HG03103 (cell line): ENCODE data around the gene PRR18.
A peak's percentile ranks its signal among the peaks of the same experiment; 100 is the strongest.

Experiments
- ATAC-seq: cut with Tn5 transposase; IDR thresholded peaks from one replicate; pipeline ENCODE4 v1.9.1; 2021; ENCODE audit warnings: low read depth; ENCODE audit not compliant: unreplicated experiment

Gene PRR18

DNA sequence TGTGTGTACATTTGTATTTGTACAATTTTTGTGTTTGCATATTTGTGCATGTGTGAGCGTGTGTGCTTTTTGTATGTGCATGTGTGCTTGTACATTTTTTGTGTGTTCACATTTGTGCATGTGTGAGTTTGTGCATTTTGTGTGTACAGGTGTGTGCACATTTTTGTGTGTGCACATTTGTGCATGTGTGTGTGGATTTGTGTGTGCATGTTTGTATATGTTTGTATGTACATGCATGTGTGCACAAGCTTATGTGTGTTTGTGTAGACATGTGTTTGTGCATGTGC, 28.9 kb downstream of the PRR18 start:
- ATAC-seq, result no peak

- no peak for ATAC-seq
These were observed 29.4 kb downstream of the PRR18 start for GRCh38 chr6:166278579-166279392.

GRCh38 chr6:166277892-166278578, 30.2 kb downstream of the PRR18 start:
- ATAC-seq, result no peak

DNA sequence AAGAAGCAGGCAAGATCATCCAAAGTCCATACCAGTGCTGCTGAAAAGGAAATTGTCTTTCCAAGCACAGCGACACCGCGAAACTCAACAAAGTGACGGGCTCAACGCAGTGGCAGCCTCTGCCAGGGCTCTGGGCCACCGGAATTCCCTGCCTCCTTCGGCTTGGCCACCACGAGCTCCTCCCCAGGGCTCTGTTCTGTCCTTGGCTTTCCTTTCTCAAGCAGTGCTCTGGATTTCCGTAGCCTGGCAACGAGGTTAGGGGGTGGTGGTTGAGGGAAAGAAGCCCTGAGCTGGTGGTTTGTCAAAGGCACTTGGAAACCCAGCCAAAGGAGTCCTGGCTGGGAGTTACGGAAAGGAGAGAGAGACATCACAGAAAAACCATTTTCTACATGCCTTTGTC, 31.2 kb downstream of the PRR18 start:
- ATAC-seq, result no peak

DNA sequence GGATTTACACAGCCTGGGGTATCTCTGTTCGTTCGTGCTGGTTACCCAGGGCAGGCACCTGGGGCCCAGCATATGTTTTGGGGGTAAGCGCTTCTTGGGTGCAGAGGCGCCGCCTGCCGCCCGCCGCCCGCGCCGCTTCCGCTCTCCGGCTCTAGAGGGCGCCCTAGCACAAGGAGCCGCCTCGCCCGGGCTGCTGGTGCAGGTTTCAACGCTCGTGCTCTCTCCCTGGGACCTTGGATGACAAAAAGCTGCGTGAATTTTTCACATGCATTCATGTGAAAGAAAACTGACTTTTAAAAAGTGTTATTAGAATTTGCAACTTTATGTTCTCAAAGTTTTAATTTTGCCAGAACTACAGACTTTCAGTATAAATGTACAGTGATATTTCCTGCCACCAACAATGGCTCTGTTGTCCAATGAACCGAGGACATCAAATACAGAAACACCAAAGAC, 32.5 kb downstream of the PRR18 start:
- peak; percentile 87 for ATAC-seq

GRCh38 chr6:166274739-166275370, 33.3 kb downstream of the PRR18 start:
- no peak for ATAC-seq

- ATAC-seq, result no peak
These were observed 34.0 kb downstream of the PRR18 start for GRCh38 chr6:166274163-166274562.

GRCh38 chr6:166271376-166271765, 36.8 kb downstream of the PRR18 start:
- no peak for ATAC-seq

DNA sequence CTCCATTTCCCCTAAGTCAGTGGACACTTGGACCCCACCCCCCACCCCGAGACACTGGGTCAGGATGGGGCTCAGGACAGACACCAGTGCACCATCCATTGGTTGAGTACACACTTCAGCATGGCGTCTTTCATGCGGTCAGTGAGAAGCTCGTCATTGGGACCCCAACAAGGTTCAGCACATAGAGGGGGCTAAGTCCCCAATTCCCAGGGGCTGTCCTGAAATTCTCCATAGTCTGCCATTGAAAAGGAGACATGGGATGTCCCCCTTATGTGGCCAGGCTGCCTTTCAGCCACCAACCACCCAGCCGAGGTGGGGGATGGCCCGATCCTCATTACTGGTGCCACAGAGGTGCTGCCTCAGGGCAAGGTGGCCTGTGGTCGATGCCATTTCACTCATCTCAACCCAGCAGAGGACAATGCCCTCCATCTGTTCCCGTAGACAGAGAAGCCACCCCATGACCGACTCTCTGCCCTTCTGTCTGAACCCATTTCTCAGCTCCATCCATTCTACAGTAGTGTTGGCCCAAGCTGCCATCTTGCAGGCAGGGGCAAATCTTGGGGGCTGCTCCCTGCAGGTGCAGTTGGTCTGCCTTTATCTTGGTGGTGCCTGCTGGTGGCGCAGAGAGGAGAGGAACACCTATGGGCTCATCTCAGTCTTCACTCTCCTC, 37.4 kb downstream of the PRR18 start:
- no peak for ATAC-seq

DNA sequence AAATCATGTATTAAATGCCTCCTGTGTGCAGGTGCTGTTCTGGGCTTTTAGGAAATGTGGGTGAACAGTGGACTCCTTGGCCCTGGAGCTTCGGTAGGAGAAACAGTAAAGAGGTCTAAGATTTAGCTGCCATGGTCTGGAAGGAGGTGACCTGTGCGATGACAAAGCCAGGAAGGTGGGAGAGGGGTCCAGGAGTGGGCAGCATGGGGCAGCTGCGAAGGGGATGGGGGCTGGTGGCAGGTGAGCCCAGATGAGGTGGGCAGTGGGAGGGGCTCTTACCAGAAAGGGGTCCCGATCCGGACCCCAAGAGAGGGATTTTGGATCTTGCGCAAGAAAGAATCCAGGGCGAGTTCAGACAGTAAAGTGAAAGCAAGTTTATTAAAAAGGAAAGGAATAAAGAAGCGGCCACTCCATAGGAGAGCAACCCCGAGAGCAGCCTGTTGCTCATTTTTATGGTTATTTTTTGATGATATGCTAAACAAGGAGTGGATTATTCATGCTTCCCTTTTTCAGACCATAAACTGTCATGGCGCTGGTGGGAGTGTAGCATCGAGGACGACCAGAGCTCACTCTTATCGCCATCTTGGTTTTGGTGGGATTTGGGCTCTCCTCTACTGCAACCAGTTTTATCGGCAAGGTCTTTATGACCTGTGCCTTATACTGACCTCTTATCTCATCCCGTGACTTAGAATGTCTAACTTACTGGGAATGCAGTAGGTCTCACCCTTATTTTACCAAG, 38.7 kb downstream of the PRR18 start:
- ATAC-seq, result no peak

DNA sequence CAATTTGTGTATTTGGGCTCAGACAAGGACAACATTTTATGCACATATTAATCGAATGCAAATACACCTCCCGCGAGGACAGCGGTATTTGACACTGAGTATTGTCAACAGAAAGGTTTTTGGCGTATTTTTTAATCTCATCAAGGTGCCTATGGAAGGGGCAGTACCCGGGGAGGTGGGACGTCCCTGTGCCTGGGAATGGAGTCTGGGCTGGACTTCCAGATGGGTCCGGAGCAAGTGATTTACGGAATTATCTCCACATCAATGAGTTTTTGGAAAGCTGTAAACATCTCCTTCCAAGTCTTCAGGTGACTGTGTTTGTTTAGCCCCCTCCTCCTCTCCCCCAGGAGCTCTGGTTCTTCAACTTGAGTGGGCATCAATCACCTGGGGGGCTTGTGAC, 39.8 kb downstream of the PRR18 start:
- ATAC-seq, result no peak

- no peak for ATAC-seq
These were observed 40.7 kb downstream of the PRR18 start for GRCh38 chr6:166267526-166267925.

GRCh38 chr6:166266336-166266735, 41.9 kb downstream of the PRR18 start:
- ATAC-seq, result no peak

GRCh38 chr6:166262743-166263515, 45.3 kb downstream of the PRR18 start:
- ATAC-seq, result no peak

DNA sequence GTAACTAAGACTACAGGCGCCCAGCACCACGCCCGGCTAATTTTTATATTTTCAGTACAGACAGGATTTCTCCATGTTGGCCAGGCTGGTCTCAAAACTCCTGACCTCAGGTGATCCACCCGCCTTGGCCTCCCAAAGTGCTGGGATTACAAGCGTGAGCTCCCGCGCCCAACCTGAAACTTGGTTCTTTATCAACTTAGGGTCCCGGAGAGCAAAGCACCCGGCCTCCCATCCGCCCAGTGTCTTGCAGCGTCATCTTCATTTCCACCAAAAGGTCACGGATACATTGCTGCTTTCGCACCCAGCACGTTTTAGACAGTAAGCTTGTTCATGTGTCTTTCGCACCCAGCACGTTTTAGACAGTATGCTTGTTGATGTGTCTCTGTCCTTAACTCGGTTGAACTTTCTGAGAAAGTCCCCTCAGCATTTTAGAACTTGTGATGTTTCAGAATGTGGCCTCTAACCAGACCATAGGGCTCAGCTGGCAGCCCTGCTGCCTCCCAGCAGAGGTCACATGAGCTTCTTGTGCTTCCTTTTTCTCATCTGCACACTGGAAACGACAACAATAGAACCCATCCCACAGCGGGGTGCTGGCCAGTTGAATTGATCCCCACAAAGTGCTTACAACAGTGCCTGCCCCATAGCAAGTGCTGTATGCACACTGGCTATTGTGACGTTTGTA, 48.8 kb downstream of the PRR18 start:
- no peak for ATAC-seq

GRCh38 chr6:166258854-166259276, 49.3 kb downstream of the PRR18 start:
- ATAC-seq, result peak; percentile 70

DNA sequence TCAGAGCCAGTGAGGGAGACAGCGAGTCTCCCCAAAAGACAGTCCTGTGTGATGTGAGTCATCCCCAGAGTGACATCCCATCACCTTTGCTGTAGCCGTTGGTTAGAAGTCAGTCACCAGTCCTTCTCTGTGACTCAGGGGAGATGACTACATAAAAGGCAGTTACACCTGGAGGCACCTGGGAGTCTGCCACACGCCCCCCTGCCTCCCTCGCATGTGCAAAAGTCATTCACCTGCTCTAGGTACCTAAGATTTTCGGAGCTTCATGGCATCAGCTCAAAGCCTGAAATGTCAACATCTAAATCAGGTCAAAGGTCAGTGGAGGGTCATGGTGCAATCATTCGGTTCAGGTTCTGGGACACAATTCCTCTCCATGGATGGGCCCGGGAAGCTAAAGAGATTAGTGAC, 50.3 kb downstream of the PRR18 start:
- ATAC-seq, result no peak
